HG02610 (cell line): ENCODE results near the gene ALB.
"Not testable (repeated sequence)": the region's sequence is repeated elsewhere in the genome, so short reads cannot be mapped to it uniquely, and the experiment has no call there.

ENCODE experiments used
- ATAC-seq: cut with Tn5 transposase; IDR thresholded peaks from one replicate; pipeline ENCODE4 v1.9.1; 2021; ENCODE audit warnings: mild to moderate bottlenecking, moderate library complexity; ENCODE audit not compliant: unreplicated experiment

Gene ALB

GRCh38 chr4:73404042-73404441 lies at the start of gene ALB:
ALB (plus strand) TSS chr4:73404287; CDS start chr4:73404328, 41 bp downstream.
- no peak for ATAC-seq

- not testable (repeated sequence) for ATAC-seq
Observed at GRCh38 chr4:73357174-73357573, 46.9 kb upstream of the ALB start.

- ATAC-seq, result not testable (repeated sequence)
Observed at GRCh38 chr4:73369506-73370199, 34.4 kb upstream of the ALB start.

- no peak for ATAC-seq
Observed at GRCh38 chr4:73375328-73375741, 28.8 kb upstream of the ALB start.

- no peak for ATAC-seq
Observed at GRCh38 chr4:73376251-73376650, 27.8 kb upstream of the ALB start.

- ATAC-seq, result no peak
Observed at GRCh38 chr4:73376976-73377375, 27.1 kb upstream of the ALB start.

- no peak for ATAC-seq
Observed at GRCh38 chr4:73378887-73379286, 25.2 kb upstream of the ALB start.

- no peak for ATAC-seq
Observed at GRCh38 chr4:73379946-73380345, 24.1 kb upstream of the ALB start.

- no peak for ATAC-seq
Observed at GRCh38 chr4:73381214-73381613, 22.9 kb upstream of the ALB start.

GRCh38 chr4:73383452-73383851 lies 20.6 kb upstream of the ALB start:
- no peak for ATAC-seq

GRCh38 chr4:73387552-73387951 lies 16.5 kb upstream of the ALB start:
- ATAC-seq, result peak; percentile 87

GRCh38 chr4:73388887-73389286 lies 15.2 kb upstream of the ALB start:
- ATAC-seq, result no peak

- not testable (repeated sequence) for ATAC-seq
Observed at GRCh38 chr4:73389663-73390062, 14.4 kb upstream of the ALB start.

GRCh38 chr4:73391774-73392173 lies 12.3 kb upstream of the ALB start:
- ATAC-seq, result no peak

- no peak for ATAC-seq
Observed at GRCh38 chr4:73392936-73393335, 11.2 kb upstream of the ALB start.

GRCh38 chr4:73396304-73396703 lies 7.8 kb upstream of the ALB start:
- no peak for ATAC-seq

- ATAC-seq, result no peak
Observed at GRCh38 chr4:73396993-73397972, 6.8 kb upstream of the ALB start.

- ATAC-seq, result no peak
Observed at GRCh38 chr4:73401412-73401811, 2.7 kb upstream of the ALB start.

- ATAC-seq, result no peak
Observed at GRCh38 chr4:73404457-73404856, 370 bp downstream of the ALB start.

- no peak for ATAC-seq
Observed at GRCh38 chr4:73405138-73405537, 1.1 kb downstream of the ALB start.

GRCh38 chr4:73406548-73406875 lies 2.4 kb downstream of the ALB start:
- ATAC-seq, result no peak

- no peak for ATAC-seq
Observed at GRCh38 chr4:73407227-73407673, 3.2 kb downstream of the ALB start.
